Measurements from ENCODE around the gene LSS. TPM values are rescaled to one million over a fixed set of nuclear protein-coding genes. Genes with fewer than 3 reads are reported as not detected.
"Not testable (repeated sequence)": the region's sequence is repeated elsewhere in the genome, so short reads cannot be mapped to it uniquely, and the experiment has no call there.

Gene LSS
- total RNA-seq, 1 experiment from 2014 or later: 101 TPM

DNA sequence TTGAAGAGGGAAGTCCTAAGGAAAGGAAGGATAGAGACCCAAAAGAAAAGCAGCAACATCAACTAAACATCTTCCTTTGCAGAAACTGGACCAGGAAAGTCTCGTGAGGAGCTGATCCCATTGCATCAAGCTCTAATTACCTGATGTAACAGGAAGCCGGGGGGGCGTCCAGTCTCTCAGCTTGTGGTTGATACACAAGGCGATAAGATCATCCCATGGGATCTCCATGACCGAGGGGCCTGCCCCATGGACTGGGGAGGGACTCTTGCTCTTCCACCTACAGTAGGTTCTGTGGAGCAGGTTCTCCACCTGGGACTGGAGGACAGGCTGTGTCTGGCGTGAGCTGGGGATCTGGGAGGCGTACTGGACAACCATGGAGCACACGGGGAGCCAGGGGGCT, 14.8 kb upstream of the LSS start:
- H3K36me3 Mint-ChIP-seq: peaks cover 81% of the 10 kb centered on the region

DNA sequence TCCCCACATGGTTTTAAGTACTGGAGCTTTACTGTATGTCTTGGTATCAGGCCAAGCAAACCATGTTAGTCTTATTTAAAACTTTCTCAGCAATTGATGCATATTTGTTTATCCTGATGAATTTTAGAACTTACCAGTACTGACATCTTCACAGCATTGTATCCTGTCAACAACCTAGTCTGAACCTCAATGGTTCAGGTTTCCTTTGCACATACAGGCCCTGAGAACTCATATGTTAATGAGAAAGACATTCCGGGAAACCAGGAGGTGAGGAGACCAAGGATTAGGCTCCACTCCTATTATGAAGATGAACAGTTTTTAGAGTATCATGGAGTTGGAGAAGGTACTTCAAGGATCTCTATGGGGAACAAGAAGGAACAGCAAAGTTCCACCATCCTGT, 13.0 kb upstream of the LSS start:
- DNase-seq (ENCODE audit: low spot score); H3K4me1 Mint-ChIP-seq; CTCF ChIA-PET; POLR2A ChIA-PET; ATAC-seq; H3K27me3 Mint-ChIP-seq (ENCODE audit: low read depth); H3K4me3 Mint-ChIP-seq; H3K9me3 Mint-ChIP-seq: not testable (repeated sequence)
- Mint-ChIP-seq H3K36me3 (peaks cover 79% of the 10 kb centered on the region), H3K27ac (peak overlapping the region; percentile 46)

More for the DNA sequence above, 14.8 kb upstream of the LSS start:
- Mint-ChIP-seq H3K27me3 (ENCODE audit: low read depth) (no peaks in the 10 kb centered on the region), H3K4me3 (no peak overlapping the region), H3K27ac (peak overlapping the region; percentile 64; the same call in 1 of the 2 replicates), H3K4me1 (peaks cover 2% of the 10 kb centered on the region; the same call in 1 of the 2 replicates), H3K9me3 (no peaks in the 10 kb centered on the region)
- ChIA-PET CTCF (no interaction called here), POLR2A (no interaction called here)
- no peak for ATAC-seq
- TF ChIP-seq, protein P1, sequence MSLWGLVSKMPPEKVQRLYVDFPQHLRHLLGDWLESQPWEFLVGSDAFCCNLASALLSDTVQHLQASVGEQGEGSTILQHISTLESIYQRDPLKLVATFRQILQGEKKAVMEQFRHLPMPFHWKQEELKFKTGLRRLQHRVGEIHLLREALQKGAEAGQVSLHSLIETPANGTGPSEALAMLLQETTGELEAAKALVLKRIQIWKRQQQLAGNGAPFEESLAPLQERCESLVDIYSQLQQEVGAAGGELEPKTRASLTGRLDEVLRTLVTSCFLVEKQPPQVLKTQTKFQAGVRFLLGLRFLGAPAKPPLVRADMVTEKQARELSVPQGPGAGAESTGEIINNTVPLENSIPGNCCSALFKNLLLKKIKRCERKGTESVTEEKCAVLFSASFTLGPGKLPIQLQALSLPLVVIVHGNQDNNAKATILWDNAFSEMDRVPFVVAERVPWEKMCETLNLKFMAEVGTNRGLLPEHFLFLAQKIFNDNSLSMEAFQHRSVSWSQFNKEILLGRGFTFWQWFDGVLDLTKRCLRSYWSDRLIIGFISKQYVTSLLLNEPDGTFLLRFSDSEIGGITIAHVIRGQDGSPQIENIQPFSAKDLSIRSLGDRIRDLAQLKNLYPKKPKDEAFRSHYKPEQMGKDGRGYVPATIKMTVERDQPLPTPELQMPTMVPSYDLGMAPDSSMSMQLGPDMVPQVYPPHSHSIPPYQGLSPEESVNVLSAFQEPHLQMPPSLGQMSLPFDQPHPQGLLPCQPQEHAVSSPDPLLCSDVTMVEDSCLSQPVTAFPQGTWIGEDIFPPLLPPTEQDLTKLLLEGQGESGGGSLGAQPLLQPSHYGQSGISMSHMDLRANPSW (CRISPR knock-in tag; conservative IDR thresholded peaks at IDR 0.05; ENCODE audit: low read depth): no peak
- TF ChIP-seq CREM (CRISPR knock-in tag; IDR thresholded peaks at IDR 0.05) (no peak), HMGA2 (CRISPR knock-in tag; IDR thresholded peaks at IDR 0.05) (no peak), HMGXB4 (CRISPR knock-in tag; IDR thresholded peaks at IDR 0.05) (no peak), EMX1 (CRISPR knock-in tag; IDR thresholded peaks at IDR 0.05) (no peak), ZNF121 (CRISPR knock-in tag; IDR thresholded peaks at IDR 0.05) (no peak), ZBTB21 (CRISPR knock-in tag; IDR thresholded peaks at IDR 0.05; ENCODE audit: borderline replicate concordance) (no peak)
- TF ChIP-seq, protein P2, sequence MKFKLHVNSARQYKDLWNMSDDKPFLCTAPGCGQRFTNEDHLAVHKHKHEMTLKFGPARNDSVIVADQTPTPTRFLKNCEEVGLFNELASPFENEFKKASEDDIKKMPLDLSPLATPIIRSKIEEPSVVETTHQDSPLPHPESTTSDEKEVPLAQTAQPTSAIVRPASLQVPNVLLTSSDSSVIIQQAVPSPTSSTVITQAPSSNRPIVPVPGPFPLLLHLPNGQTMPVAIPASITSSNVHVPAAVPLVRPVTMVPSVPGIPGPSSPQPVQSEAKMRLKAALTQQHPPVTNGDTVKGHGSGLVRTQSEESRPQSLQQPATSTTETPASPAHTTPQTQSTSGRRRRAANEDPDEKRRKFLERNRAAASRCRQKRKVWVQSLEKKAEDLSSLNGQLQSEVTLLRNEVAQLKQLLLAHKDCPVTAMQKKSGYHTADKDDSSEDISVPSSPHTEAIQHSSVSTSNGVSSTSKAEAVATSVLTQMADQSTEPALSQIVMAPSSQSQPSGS (CRISPR knock-in tag; IDR thresholded peaks at IDR 0.05; ENCODE audit: borderline replicate concordance, low read depth): no peak
- TF ChIP-seq, protein P3, sequence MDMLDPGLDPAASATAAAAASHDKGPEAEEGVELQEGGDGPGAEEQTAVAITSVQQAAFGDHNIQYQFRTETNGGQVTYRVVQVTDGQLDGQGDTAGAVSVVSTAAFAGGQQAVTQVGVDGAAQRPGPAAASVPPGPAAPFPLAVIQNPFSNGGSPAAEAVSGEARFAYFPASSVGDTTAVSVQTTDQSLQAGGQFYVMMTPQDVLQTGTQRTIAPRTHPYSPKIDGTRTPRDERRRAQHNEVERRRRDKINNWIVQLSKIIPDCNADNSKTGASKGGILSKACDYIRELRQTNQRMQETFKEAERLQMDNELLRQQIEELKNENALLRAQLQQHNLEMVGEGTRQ (CRISPR knock-in tag; IDR thresholded peaks at IDR 0.05): no peak
- TF ChIP-seq, protein P4, sequence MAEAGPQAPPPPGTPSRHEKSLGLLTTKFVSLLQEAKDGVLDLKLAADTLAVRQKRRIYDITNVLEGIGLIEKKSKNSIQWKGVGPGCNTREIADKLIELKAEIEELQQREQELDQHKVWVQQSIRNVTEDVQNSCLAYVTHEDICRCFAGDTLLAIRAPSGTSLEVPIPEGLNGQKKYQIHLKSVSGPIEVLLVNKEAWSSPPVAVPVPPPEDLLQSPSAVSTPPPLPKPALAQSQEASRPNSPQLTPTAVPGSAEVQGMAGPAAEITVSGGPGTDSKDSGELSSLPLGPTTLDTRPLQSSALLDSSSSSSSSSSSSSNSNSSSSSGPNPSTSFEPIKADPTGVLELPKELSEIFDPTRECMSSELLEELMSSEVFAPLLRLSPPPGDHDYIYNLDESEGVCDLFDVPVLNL (CRISPR knock-in tag; IDR thresholded peaks at IDR 0.05; ENCODE audit: borderline replicate concordance, low read depth): no peak
- DNase-seq (ENCODE audit: low spot score): no peak

GRCh38 chr21:46239817-46240325, 11.3 kb upstream of the LSS start:
- no peak for DNase-seq (ENCODE audit: low spot score)
- ChIA-PET POLR2A (no interaction called here), CTCF (interaction anchor here (0.6 to 2.1 kb wide), 3 partner anchors 11 to 98 kb away, joined by 3 to 11 read pairs (median 3); partner anchors contain the start of gene LSS)
- Mint-ChIP-seq H3K27ac (peak overlapping the region; percentile 49; the same call in 1 of the 2 replicates), H3K9me3 (no peaks in the 10 kb centered on the region), H3K36me3 (peaks cover 81% of the 10 kb centered on the region), H3K4me3 (no peak overlapping the region), H3K4me1 (peaks cover 2% of the 10 kb centered on the region; the same call in 1 of the 2 replicates), H3K27me3 (ENCODE audit: low read depth) (no peaks in the 10 kb centered on the region)
- TF ChIP-seq GABPB1 (CRISPR knock-in tag; IDR thresholded peaks at IDR 0.05) (no peak), FOXJ3 (CRISPR knock-in tag; IDR thresholded peaks at IDR 0.05; ENCODE audit: borderline replicate concordance) (no peak), KAT7 (CRISPR knock-in tag; IDR thresholded peaks at IDR 0.05; ENCODE audit: borderline replicate concordance) (no peak), CREM (CRISPR knock-in tag; IDR thresholded peaks at IDR 0.05) (no peak), FOXK1 (CRISPR knock-in tag; IDR thresholded peaks at IDR 0.05) (no peak), ZNF121 (CRISPR knock-in tag; IDR thresholded peaks at IDR 0.05) (no peak), CREB1 (CRISPR knock-in tag; IDR thresholded peaks at IDR 0.05) (no peak), ZNF317 (CRISPR knock-in tag; IDR thresholded peaks at IDR 0.05; ENCODE audit: borderline replicate concordance, low read depth) (no peak), HMGXB4 (CRISPR knock-in tag; IDR thresholded peaks at IDR 0.05) (no peak)
- TF ChIP-seq, protein P5, sequence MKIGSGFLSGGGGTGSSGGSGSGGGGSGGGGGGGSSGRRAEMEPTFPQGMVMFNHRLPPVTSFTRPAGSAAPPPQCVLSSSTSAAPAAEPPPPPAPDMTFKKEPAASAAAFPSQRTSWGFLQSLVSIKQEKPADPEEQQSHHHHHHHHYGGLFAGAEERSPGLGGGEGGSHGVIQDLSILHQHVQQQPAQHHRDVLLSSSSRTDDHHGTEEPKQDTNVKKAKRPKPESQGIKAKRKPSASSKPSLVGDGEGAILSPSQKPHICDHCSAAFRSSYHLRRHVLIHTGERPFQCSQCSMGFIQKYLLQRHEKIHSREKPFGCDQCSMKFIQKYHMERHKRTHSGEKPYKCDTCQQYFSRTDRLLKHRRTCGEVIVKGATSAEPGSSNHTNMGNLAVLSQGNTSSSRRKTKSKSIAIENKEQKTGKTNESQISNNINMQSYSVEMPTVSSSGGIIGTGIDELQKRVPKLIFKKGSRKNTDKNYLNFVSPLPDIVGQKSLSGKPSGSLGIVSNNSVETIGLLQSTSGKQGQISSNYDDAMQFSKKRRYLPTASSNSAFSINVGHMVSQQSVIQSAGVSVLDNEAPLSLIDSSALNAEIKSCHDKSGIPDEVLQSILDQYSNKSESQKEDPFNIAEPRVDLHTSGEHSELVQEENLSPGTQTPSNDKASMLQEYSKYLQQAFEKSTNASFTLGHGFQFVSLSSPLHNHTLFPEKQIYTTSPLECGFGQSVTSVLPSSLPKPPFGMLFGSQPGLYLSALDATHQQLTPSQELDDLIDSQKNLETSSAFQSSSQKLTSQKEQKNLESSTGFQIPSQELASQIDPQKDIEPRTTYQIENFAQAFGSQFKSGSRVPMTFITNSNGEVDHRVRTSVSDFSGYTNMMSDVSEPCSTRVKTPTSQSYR (CRISPR knock-in tag; IDR thresholded peaks at IDR 0.05): no peak
- ATAC-seq: no peak

Measured in WTC11 (cell line).